Neural progenitor cell (in vitro differentiated cells): ENCODE data around the gene MYLK4. TPM values are rescaled to one million over a fixed set of nuclear protein-coding genes. Genes with fewer than 3 reads are reported as not detected.

ENCODE experiments used
- DNase-seq: peaks from one replicate; pipeline ENCODE4 v3.0.0-alpha.2; 2016; ENCODE audit warnings: low spot score
- H2AFZ ChIP-seq: fragments of 200-600 bp; sonication (generic); replicated peaks from 2 replicates; pipeline ENCODE4 v1.6.1; 2016; ENCODE audit warnings: antibody characterized with exemption
- H3F3A ChIP-seq: fragments of 200-600 bp; sonication (generic); 2 replicates; pipeline ENCODE4 v1.6.1; 2016; ENCODE audit warnings: antibody characterized with exemption, low read depth
- H3K27ac ChIP-seq: fragments of 200-600 bp; sonication (generic); 2 replicates; pipeline ENCODE4 v1.5.1; 2016; ENCODE audit warnings: mild to moderate bottlenecking
- H3K27me3 ChIP-seq: fragments of 200-600 bp; sonication (generic); 2 replicates; pipeline ENCODE4 v1.6.1; 2016; ENCODE audit warnings: mild to moderate bottlenecking, moderate library complexity
- H3K36me3 ChIP-seq: fragments of 200-600 bp; sonication (generic); 2 replicates; pipeline ENCODE4 v1.5.1; 2016
- H3K4me1 ChIP-seq: fragments of 200-600 bp; sonication (generic); 2 replicates; pipeline ENCODE4 v1.6.1; 2016; ENCODE audit warnings: mixed run types
- H3K4me2 ChIP-seq: fragments of 200-600 bp; sonication (generic); 2 replicates; pipeline ENCODE4 v1.6.1; 2016
- H3K4me3 ChIP-seq: fragments of 200-600 bp; sonication (generic); 2 replicates; pipeline ENCODE4 v1.5.1; 2016
- H3K79me2 ChIP-seq: fragments of 200-600 bp; sonication (generic); 2 replicates; pipeline ENCODE4 v1.6.1; 2016; ENCODE audit warnings: low read depth
- H3K9ac ChIP-seq: fragments of 200-600 bp; sonication (generic); 2 replicates; pipeline ENCODE4 v1.6.1; 2016
- H3K9me3 ChIP-seq: fragments of 200-600 bp; sonication (generic); 2 replicates; pipeline ENCODE4 v1.5.1; 2016; ENCODE audit warnings: low read depth
- H4K20me1 ChIP-seq: fragments of 200-600 bp; sonication (generic); 2 replicates; pipeline ENCODE4 v1.6.1; 2016; ENCODE audit warnings: low read depth
- H3K27ac Mint-ChIP-seq: 3 replicates; pipeline ENCODE4 v1.8.0; 2021; ENCODE audit warnings: mixed read lengths
- H3K27me3 Mint-ChIP-seq: 2 replicates; pipeline ENCODE4 v1.8.0; 2022; ENCODE audit warnings: low read depth, mild to moderate bottlenecking, inconsistent platforms, moderate library complexity, mixed read lengths; ENCODE audit not compliant: insufficient read depth
- H3K36me3 Mint-ChIP-seq: 3 replicates; pipeline ENCODE4 v1.8.0; 2021; ENCODE audit warnings: mixed read lengths
- H3K4me1 Mint-ChIP-seq: 3 replicates; pipeline ENCODE4 v1.8.0; 2021; ENCODE audit warnings: mixed read lengths
- H3K4me3 Mint-ChIP-seq: 3 replicates; pipeline ENCODE4 v1.8.0; 2021; ENCODE audit warnings: mild to moderate bottlenecking, moderate library complexity, mixed read lengths
- H3K9me3 Mint-ChIP-seq: 3 replicates; pipeline ENCODE4 v1.8.0; 2020; ENCODE audit warnings: mixed read lengths
- EZH2 ChIP-seq: fragments of 200-600 bp; sonication (generic); IDR thresholded peaks from 2 replicates; pipeline ENCODE4 v1.6.1; 2017; ENCODE audit warnings: antibody characterized with exemption, mild to moderate bottlenecking, moderate library complexity
- EZH2phosphoT487 ChIP-seq: fragments of 200-600 bp; sonication (generic); IDR thresholded peaks from 2 replicates; pipeline ENCODE4 v1.6.1; 2017; ENCODE audit warnings: antibody characterized with exemption
- total RNA-seq: library from RNA; depleted of rRNA; stranded (reverse); fragments of >200 nt; gene quantifications from 2 replicates; pipeline ENCODE4 v1.2.3, GENCODE V29; 2015; ENCODE audit warnings: low replicate concordance
- TF ChIP-seq, protein P1 (sequence below): fragments of 200-600 bp; sonication (generic); IDR thresholded peaks from 2 replicates; pipeline ENCODE4 v1.5.1; 2017; ENCODE audit warnings: antibody characterized with exemption, mild to moderate bottlenecking

Gene MYLK4
- total RNA-seq, 1 donor from 2014 or later, result not detected

DNA sequence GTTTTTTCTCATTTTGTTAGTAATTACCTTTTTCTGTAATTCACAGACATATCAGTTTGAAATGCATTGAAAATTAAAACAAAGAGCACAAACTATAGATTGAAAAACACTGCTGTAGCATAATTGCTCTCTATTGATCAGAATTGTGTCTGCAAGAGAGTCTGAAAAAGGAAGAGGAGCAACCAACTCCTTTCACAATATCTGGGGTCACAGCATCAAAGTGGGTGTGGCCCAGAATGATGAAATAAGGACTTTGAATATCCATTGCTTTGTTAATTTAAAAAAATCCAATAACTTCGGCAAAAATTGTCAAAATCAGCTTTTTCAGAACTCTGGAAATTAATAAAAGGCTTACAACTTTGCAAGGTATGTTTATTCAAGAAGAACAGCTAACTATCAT is 99.2 kb downstream of the MYLK4 start:
- H3K27me3 Mint-ChIP-seq, result no peaks in the 10 kb centered on the region
- no peaks in the 10 kb centered on the region for H3K36me3 Mint-ChIP-seq
- peaks cover 7% of the 10 kb centered on the region for H3K9me3 Mint-ChIP-seq
- H3K4me1 Mint-ChIP-seq, result peaks cover 3% of the 10 kb centered on the region
- no peaks in the 10 kb centered on the region for H3K36me3 ChIP-seq
- no peak overlapping the region for H3K27ac Mint-ChIP-seq
- H3K27me3 ChIP-seq, result no peaks in the 10 kb centered on the region
- H3K4me1 ChIP-seq, result peaks cover 26% of the 10 kb centered on the region
- peaks cover 7% of the 10 kb centered on the region for H3K9me3 ChIP-seq
- H3F3A ChIP-seq, result peaks cover 5% of the 10 kb centered on the region
- DNase-seq, result no peak
- no peak overlapping the region for H3K27ac ChIP-seq
- H3K4me2 ChIP-seq, result no peak overlapping the region
- H3K4me3 ChIP-seq, result no peak overlapping the region
- H2AFZ ChIP-seq, result no peak overlapping the region
- no peaks in the 10 kb centered on the region for H3K79me2 ChIP-seq
- TF ChIP-seq, protein P1, sequence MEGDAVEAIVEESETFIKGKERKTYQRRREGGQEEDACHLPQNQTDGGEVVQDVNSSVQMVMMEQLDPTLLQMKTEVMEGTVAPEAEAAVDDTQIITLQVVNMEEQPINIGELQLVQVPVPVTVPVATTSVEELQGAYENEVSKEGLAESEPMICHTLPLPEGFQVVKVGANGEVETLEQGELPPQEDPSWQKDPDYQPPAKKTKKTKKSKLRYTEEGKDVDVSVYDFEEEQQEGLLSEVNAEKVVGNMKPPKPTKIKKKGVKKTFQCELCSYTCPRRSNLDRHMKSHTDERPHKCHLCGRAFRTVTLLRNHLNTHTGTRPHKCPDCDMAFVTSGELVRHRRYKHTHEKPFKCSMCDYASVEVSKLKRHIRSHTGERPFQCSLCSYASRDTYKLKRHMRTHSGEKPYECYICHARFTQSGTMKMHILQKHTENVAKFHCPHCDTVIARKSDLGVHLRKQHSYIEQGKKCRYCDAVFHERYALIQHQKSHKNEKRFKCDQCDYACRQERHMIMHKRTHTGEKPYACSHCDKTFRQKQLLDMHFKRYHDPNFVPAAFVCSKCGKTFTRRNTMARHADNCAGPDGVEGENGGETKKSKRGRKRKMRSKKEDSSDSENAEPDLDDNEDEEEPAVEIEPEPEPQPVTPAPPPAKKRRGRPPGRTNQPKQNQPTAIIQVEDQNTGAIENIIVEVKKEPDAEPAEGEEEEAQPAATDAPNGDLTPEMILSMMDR, result no peak
- TF ChIP-seq EZH2, result no peak
- no peak for TF ChIP-seq EZH2phosphoT487
- H3K9ac ChIP-seq, result no peak overlapping the region
- no peak overlapping the region for H3K4me3 Mint-ChIP-seq
- H4K20me1 ChIP-seq, result no peaks in the 10 kb centered on the region

DNA sequence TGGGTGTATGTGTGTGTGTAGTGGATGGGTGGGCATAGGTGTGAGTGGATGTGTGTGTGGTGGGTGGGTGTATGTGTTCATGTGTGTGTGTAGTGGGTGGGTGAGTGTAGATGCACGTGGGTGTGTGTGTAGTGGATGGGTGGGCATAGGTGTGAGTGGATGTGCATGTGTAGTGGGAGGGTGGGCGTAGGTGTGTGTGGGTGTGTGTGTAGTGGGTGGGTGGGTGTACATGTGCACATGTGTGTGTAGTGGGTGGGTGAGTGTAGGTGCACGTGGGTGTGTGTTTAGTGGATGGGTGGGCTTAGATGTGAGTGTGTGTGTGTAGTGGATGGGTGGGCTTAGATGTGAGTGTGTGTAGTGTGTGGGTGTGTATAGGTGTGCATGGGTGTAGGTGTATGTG is 104.4 kb downstream of the MYLK4 start:
- Histone ChIP-seq H3K9ac (no peak overlapping the region), H3K36me3 (no peaks in the 10 kb centered on the region), H3K4me1 (peaks cover 20% of the 10 kb centered on the region), H3K27ac (no peak overlapping the region), H4K20me1 (no peaks in the 10 kb centered on the region), H3K4me3 (no peak overlapping the region), H3K4me2 (no peak overlapping the region), H2AFZ (no peak overlapping the region), H3K79me2 (no peaks in the 10 kb centered on the region), H3K27me3 (no peaks in the 10 kb centered on the region), H3F3A (peaks cover 3% of the 10 kb centered on the region), H3K9me3 (no peaks in the 10 kb centered on the region)
- no peak for DNase-seq
- TF ChIP-seq EZH2phosphoT487, result no peak
- TF ChIP-seq, protein P1, result no peak
- TF ChIP-seq EZH2, result no peak
- Mint-ChIP-seq H3K4me1 (peaks cover 16% of the 10 kb centered on the region), H3K27me3 (peaks cover 5% of the 10 kb centered on the region), H3K9me3 (no peaks in the 10 kb centered on the region), H3K4me3 (no peak overlapping the region), H3K27ac (peak overlapping the region; percentile 81), H3K36me3 (no peaks in the 10 kb centered on the region)

DNA sequence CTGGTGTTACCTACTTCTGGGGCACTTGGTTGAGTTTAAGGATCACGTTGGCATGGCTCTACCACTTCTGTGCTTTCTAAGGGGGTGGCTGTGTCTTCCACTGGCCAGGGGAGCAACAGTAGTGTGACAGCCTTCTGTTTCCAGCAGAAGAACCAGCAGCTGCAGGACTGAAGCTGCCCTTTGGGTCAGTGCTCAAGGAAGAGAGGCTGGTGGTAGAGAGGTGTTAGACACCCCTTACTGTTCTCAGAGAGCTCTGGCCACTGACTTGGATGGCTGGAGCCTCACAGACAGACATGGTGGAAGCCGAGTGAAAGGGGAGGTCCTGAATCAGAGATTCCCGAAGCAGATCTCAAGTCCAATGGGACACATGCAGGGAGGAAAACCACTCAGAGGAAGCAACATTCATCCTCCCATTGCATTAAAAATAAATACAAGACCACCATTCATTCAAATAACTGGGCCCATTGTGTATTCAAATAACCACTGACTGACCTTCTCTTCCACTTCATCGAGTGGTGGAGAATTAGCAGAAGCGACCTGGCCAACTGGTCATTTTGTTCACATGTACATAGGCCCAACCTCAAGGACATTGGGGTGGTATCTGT is 106.7 kb downstream of the MYLK4 start:
- H4K20me1 ChIP-seq, result no peaks in the 10 kb centered on the region
- no peak overlapping the region for H2AFZ ChIP-seq
- no peaks in the 10 kb centered on the region for H3K79me2 ChIP-seq
- DNase-seq, result no peak
- no peak overlapping the region for H3K4me3 Mint-ChIP-seq
- peaks cover 27% of the 10 kb centered on the region for H3K4me1 Mint-ChIP-seq
- peaks cover 3% of the 10 kb centered on the region for H3F3A ChIP-seq
- H3K4me1 ChIP-seq, result peaks cover 31% of the 10 kb centered on the region
- H3K27me3 Mint-ChIP-seq, result peaks cover 7% of the 10 kb centered on the region
- H3K27ac ChIP-seq, result no peak overlapping the region
- H3K27me3 ChIP-seq, result no peaks in the 10 kb centered on the region
- H3K4me3 ChIP-seq, result no peak overlapping the region
- TF ChIP-seq, protein P1, result no peak
- TF ChIP-seq EZH2, result no peak
- TF ChIP-seq EZH2phosphoT487, result no peak
- H3K9me3 ChIP-seq, result no peaks in the 10 kb centered on the region
- H3K36me3 Mint-ChIP-seq, result no peaks in the 10 kb centered on the region
- H3K9ac ChIP-seq, result no peak overlapping the region
- H3K36me3 ChIP-seq, result no peaks in the 10 kb centered on the region
- H3K27ac Mint-ChIP-seq, result no peak overlapping the region
- H3K9me3 Mint-ChIP-seq, result no peaks in the 10 kb centered on the region
- no peak overlapping the region for H3K4me2 ChIP-seq
